Measurements from ENCODE around the gene FSTL4.

DNA sequence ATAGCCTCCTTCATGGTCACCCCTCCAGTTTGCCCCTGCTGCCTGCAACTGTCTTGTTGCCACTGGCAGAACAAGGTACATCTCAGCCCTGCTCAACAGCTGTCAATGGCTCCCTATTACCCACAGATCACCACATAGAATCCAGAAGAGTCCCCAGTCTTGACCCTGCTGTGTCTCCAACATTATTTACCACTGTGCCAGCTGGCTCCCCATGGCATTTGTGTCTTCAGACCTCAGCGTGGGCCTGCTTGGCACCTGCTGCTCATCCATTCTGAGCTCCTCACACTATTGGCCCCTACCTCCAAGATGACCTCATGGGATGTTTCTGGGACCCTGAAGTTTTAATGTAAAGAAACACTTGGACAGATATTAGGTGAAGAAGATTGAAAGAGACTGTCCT, 358.7 kb downstream of the FSTL4 start:
- TF ChIP-seq CTCF (conservative IDR thresholded peaks at IDR 0.05; ENCODE audit: low read depth in 2 of 2) (no peak), POLR2AphosphoS5 (IDR thresholded peaks at IDR 0.05; ENCODE audit: low read depth) (no peak), EZH2phosphoT487 (IDR thresholded peaks at IDR 0.05; ENCODE audit: unreplicated experiment) (no peak), EZH2 (IDR thresholded peaks at IDR 0.05; ENCODE audit: low read depth, unreplicated experiment) (no peak), REST (IDR thresholded peaks at IDR 0.05; ENCODE audit: unreplicated experiment) (no peak)
